PFSK-1 (cell line): Measurements from ENCODE around the gene MCF2.

ENCODE experiments used
- FOXP2 ChIP-seq: optimal IDR thresholded peaks from 2 replicates; pipeline ENCODE3; 2011; ENCODE audit warnings: borderline replicate concordance, control low read depth, inconsistent platforms; ENCODE audit not compliant: insufficient read depth; ENCODE audit errors: extremely low read length, extremely low read depth
- POLR2AphosphoS5 ChIP-seq: IDR thresholded peaks from 2 replicates; pipeline ENCODE4 v1.6.1; 2012; ENCODE audit warnings: low read depth, mild to moderate bottlenecking, control low read depth, low read length, moderate library complexity
- SIN3A ChIP-seq: IDR thresholded peaks from 2 replicates; pipeline ENCODE4 v1.6.1; 2012; ENCODE audit warnings: mild to moderate bottlenecking, low read length, moderate library complexity, borderline replicate concordance; ENCODE audit not compliant: insufficient read depth
- TAF1 ChIP-seq: IDR thresholded peaks from 2 replicates; pipeline ENCODE4 v1.6.1; 2012; ENCODE audit warnings: low read length, control low read depth, borderline replicate concordance; ENCODE audit not compliant: insufficient read depth
- TF ChIP-seq, protein P1 (sequence below), 2 experiments: IDR thresholded peaks; 2 replicates each; pipeline versions ENCODE4 v1.6.1 to v1.8.0; 2011 to 2012; ENCODE audit warnings: low read depth in 2 of 2, low read length in 2 of 2, control low read depth in 1 of 2, inconsistent platforms in 1 of 2, mild to moderate bottlenecking in 1 of 2, moderate library complexity in 1 of 2; ENCODE audit not compliant: insufficient read depth in 1 of 2

Gene MCF2

DNA sequence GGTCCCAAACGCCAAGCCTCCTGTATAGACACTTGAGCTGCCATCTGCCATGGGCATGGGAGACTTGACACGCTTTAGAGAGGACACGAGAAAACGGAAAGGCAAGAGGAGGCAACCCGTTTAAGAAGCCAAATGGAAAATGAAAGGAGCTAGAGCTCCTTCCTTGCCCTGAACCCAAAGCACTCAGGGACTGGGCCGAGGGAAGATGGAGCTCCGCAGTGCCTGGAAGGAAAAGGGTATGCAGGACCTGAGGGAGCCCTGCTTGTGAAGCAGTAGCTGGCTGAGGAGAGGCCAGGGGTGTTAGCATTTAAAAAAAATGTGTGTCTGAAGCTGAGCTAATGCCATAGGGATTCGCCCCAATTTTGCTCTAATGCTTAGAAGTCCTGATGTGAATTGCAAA is 15.1 kb downstream of the MCF2 start:
- TF ChIP-seq TAF1: no peak
- no peak for TF ChIP-seq POLR2AphosphoS5
- TF ChIP-seq SIN3A: no peak
- TF ChIP-seq, protein P1, sequence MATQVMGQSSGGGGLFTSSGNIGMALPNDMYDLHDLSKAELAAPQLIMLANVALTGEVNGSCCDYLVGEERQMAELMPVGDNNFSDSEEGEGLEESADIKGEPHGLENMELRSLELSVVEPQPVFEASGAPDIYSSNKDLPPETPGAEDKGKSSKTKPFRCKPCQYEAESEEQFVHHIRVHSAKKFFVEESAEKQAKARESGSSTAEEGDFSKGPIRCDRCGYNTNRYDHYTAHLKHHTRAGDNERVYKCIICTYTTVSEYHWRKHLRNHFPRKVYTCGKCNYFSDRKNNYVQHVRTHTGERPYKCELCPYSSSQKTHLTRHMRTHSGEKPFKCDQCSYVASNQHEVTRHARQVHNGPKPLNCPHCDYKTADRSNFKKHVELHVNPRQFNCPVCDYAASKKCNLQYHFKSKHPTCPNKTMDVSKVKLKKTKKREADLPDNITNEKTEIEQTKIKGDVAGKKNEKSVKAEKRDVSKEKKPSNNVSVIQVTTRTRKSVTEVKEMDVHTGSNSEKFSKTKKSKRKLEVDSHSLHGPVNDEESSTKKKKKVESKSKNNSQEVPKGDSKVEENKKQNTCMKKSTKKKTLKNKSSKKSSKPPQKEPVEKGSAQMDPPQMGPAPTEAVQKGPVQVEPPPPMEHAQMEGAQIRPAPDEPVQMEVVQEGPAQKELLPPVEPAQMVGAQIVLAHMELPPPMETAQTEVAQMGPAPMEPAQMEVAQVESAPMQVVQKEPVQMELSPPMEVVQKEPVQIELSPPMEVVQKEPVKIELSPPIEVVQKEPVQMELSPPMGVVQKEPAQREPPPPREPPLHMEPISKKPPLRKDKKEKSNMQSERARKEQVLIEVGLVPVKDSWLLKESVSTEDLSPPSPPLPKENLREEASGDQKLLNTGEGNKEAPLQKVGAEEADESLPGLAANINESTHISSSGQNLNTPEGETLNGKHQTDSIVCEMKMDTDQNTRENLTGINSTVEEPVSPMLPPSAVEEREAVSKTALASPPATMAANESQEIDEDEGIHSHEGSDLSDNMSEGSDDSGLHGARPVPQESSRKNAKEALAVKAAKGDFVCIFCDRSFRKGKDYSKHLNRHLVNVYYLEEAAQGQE (IDR thresholded peaks at IDR 0.05; ENCODE audit: insufficient read depth in 1 of 2, low read depth in 2 of 2, low read length in 2 of 2): no peak
- no peak for TF ChIP-seq FOXP2

DNA sequence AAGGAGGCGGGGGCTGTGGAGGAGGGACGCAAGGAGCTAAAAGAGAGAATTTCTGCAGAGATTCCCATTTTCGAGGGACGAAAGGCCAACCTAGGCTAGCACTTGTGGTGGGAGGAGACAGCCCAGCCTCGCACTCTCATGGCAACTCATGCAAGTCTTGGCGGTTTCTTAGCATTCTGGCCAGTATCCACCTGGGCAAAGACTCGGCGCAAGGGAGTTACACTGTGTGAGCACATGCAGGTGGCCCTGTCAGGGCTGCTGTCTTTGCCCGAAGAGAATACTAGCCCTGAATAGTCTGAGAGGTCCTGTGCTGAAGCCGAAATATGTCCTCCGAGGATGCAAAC is 15.5 kb downstream of the MCF2 start:
- TF ChIP-seq FOXP2 (no peak), SIN3A (no peak), TAF1 (no peak), POLR2AphosphoS5 (no peak)
- TF ChIP-seq, protein P1 (IDR thresholded peaks at IDR 0.05; ENCODE audit: insufficient read depth in 1 of 2, low read depth in 2 of 2, low read length in 2 of 2): no peak

DNA sequence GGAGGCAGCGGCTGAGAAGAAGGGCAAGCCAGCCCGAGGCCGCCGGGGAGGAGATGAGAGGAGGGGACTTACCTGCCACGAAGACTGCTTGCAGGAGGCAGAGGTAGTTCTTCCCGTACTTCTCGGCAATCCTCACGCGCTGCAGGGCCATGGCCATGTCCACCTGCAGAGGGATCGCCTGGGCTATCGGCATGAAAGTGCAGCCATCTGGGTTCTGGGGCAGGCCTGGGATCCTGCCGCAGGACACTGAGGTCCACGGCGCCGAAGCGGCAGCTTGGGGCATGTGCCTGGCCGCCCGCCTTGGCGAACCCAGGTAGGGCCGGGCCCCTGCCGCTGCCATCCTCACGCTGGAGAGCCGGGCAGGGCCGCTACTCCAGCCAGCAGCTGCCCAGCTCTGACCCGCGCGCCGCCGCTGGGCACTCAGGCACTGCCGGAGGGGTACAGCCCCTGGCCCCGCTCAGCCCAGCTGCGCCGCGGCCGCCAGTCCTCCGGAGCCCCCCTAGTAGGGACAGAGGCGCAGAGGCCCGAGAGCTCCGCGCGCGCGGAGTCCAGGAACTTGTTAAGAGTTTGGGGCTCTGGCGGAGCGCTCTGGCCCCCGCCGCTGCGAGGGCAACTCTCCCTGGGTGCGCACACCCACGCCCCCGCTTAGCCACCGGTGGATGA is 16.0 kb downstream of the MCF2 start:
- TF ChIP-seq TAF1 (no peak), SIN3A (no peak), FOXP2 (no peak)

DNA sequence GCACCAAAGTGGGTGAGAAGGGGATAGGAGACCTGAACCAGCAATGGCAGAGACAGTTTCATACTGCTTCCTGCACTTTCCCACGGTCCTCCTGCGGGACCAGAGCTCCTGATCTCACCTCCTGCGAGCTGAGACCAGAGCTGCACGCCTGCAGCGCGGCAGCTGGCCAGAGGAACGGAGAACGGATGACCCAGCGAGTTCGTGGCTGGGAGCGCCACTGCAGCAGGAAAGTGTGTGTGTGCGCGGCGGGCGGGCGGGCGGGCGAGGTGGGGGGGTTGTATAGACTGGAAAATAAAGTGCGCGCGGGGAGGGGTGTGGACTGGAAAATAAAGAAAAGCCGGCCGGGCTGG is 16.5 kb downstream of the MCF2 start:
- no peak for TF ChIP-seq SIN3A
- no peak for TF ChIP-seq TAF1
- TF ChIP-seq, protein P1 (IDR thresholded peaks at IDR 0.05; ENCODE audit: insufficient read depth in 1 of 2, low read depth in 2 of 2, low read length in 2 of 2): no peak
- no peak for TF ChIP-seq FOXP2
- TF ChIP-seq POLR2AphosphoS5: no peak

DNA sequence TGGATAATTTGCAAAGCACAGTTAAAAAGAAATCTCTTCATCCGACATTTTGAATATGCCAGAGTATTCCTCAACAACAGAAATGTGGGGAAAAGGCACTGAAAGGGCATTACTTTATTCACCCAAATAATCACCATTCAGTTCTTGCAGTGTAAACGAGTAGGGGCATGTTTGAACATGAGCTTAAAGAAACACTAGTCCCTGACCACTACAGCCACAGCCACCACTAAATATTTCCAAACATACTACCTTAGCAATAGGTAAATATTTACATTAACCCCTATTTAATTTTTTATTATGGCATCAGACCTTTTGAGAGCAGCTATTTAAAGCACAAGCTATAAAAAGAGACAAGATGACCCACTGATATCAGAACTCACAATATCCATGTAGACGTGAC is 27.6 kb downstream of the MCF2 start:
- TF ChIP-seq POLR2AphosphoS5 (no peak), SIN3A (no peak), FOXP2 (no peak), TAF1 (no peak)
- TF ChIP-seq, protein P1 (IDR thresholded peaks at IDR 0.05; ENCODE audit: insufficient read depth in 1 of 2, low read depth in 2 of 2, low read length in 2 of 2): no peak
